RCC 7860 (cell line): ENCODE measurements around the gene WNT7A.

ENCODE experiments used
- DNase-seq: peaks from one replicate; pipeline ENCODE4 v3.0.0-alpha.2; 2015; ENCODE audit warnings: low spot score
- FAIRE-seq: peaks from 2 replicates; lab custom pipeline; 2012; peaks lifted over from hg19 to GRCh38; lab: Jason Lieb, UNC

Gene WNT7A

GRCh38 chr3:13776253-13777050 lies 103.4 kb downstream of the WNT7A start:
- FAIRE-seq, result no peak
- DNase-seq, result no peak

GRCh38 chr3:13772885-13773745 lies 106.8 kb downstream of the WNT7A start:
- no peak for FAIRE-seq
- no peak for DNase-seq

DNA sequence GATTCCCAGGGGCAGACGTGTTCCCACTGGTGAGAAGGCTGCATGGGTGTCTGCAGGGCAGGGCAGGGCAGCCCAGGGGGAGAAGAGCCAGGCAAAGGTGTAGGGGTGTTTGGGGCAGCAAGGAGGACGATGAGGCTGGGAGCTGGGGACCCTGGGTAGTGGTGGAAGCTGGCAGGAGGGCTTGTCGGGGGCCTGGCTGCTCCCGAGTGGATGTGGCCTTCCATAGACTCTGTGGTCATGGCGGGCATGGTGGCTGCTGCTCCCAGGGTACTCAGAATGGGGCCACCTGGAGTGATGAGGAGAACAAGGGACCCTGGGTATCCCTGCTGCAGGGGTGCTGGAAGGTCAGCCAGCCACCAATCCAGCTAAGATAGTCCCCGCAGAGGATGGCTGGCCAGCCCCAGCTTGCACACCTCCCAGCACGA lies 107.5 kb downstream of the WNT7A start:
- no peak for FAIRE-seq
- DNase-seq, result no peak

GRCh38 chr3:13771496-13771895 lies 108.4 kb downstream of the WNT7A start:
- no peak for FAIRE-seq
- no peak for DNase-seq

DNA sequence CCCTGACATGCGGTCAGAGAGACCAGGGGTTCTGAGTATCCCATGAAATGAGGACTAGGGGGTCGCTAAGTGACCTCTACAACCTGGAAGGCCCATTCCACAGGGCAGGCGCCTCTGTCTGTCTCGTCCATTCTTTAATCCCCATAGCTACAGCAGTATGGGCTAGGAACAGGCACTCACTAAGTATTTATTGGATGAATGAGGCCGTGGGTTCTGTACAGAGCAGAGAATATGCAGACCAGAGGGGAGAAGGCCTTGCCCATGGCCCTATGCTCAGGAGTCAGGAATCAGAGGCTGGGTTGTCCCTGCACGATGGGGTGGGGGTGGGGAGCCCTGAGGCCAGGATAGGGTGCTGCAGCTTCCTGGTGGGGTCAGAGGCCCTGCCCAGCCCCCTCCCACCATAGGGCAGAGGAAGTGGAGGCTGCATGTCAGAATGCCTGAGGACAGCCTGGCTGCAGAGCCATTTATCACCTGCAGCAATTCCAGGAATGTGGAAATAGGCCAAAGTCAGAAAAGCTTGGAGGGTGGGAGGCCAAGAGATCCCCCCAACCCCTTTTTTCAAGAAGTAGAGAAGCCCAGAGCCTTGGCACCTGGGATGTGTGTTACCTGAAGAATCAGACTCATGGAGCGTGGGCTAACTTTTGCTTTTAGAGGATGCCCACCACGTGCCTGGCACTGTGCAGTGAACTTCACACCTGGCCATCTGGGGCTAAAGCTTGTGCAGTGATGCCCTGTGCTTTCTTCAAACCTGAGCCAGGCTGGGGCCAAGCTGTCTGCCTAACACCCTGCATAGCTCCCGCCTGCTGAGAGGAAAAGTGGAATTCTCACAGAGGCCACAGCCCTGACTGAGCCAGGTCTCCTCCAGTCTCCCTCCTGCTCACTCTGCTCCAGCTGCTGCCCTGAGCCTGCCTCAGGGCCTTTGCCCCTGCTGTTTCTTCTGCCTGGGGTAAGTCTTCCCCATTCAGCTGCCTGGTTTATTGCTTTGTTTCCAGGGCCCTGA lies 109.4 kb downstream of the WNT7A start:
- FAIRE-seq, result no peak

GRCh38 chr3:13769422-13769821 lies 110.4 kb downstream of the WNT7A start:
- FAIRE-seq, result no peak
- no peak for DNase-seq

More for the DNA sequence above, 109.4 kb downstream of the WNT7A start:
- no peak for DNase-seq

GRCh38 chr3:13768453-13768852 lies 111.4 kb downstream of the WNT7A start:
- FAIRE-seq (no peak), DNase-seq (no peak)

GRCh38 chr3:13767896-13768295 lies 112.0 kb downstream of the WNT7A start:
- FAIRE-seq, result no peak
- DNase-seq, result no peak

- FAIRE-seq, result no peak
These were observed 112.8 kb downstream of the WNT7A start for GRCh38 chr3:13767030-13767429.

More at GRCh38 chr3:13767030-13767429, 112.8 kb downstream of the WNT7A start:
- no peak for DNase-seq
